ENCODE data around the gene KCNJ15. TPM values are rescaled to one million over a fixed set of nuclear protein-coding genes. Genes with fewer than 3 reads are reported as not detected.

The KCNJ15 gene
- total and polyA plus RNA-seq, 2 of the 13 experiments (the other 11 are each of a cell fraction or from before 2014, with no cell fraction given) = not detected

DNA sequence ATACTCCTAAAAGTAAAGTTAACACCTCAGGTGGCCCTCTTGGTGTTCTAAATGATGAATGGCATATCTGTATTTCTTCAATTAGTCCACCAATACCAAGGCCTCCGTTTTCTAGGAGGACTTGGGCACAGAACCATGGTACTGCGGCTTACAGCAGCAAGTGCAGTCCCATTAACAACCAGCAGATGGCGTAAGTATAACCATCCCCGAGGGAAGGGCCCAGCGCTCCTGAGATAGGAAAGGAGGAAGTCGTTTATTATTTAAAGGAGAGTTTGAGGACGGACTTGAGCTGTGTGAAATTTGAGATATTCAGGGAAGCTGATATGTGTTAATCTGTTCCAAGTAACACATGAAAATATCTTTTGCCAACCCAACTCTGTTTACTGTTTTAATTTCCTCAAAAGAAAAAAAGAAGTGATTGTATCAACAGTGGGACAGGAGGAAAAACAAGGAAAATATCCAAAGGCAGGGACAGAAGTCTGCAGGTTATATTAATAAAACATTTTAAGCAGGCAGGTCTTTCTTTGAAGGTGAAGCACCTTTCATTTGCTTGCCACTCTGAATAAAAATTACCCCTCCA is 37.7 kb upstream of the KCNJ15 start:
- Histone ChIP-seq H3K27ac (ENCODE audit: extremely low read length, insufficient read depth, low read length) (no peak overlapping the region), H3K4me1 (ENCODE audit: insufficient read depth, low read length) (no peaks in the 10 kb centered on the region), H3K9ac (ENCODE audit: insufficient read depth, low read depth, low read length) (no peak overlapping the region), H3K27me3 (ENCODE audit: control insufficient read depth in 1 of 2, insufficient read depth in 2 of 2, low read length in 2 of 2) (no peaks in the 10 kb centered on the region), H3K4me3 (replicated peaks in 1 of 3; ENCODE audit: insufficient read depth in 1 of 3, low read depth in 2 of 3, low read length in 3 of 3) (no peak overlapping the region), H3K9me3 (ENCODE audit: low read length) (peaks cover 25% of the 10 kb centered on the region), H3K79me2 (ENCODE audit: insufficient read depth, low read length) (no peaks in the 10 kb centered on the region), H4K20me1 (ENCODE audit: insufficient read depth, low read length) (no peaks in the 10 kb centered on the region), H3K4me2 (ENCODE audit: low read depth, low read length) (no peak overlapping the region), H3K36me3 (replicated peaks in 1 of 2; ENCODE audit: control insufficient read depth in 1 of 2, insufficient read depth in 2 of 2, low read length in 2 of 2) (no peaks in the 10 kb centered on the region), H2AFZ (ENCODE audit: low read length) (no peak overlapping the region)
- ChIA-PET CTCF (ENCODE audit: low intra/inter-chr PET ratio, low total read pairs) (interaction anchor here (1.1 to 3.0 kb wide), 3 partner anchors 115 to 136 kb away, joined by 3 to 42 read pairs (median 15); no protein-coding TSS in a partner anchor), POLR2A (no interaction called here)
- intact Hi-C loops (cut with micrococcal nuclease; ENCODE audit: unreplicated experiment) (loop anchor here (1.0 kb wide), 2 partner anchors 133 to 137 kb away; no protein-coding TSS in a partner anchor), in situ Hi-C loops (cut with HindIII; ENCODE audit: extremely low pct_ligation_motif_present, low pct_unique_long_range_greater_than_20kb) (no loop called here)
- DNase-seq (ENCODE audit: low spot score) (peak; percentile 48), FAIRE-seq (peak; percentile 18), ATAC-seq (peak; percentile 86)
- no peak for TF ChIP-seq ATF7 (IDR thresholded peaks at IDR 0.05)
- TF ChIP-seq ATF7 (CRISPR knock-in tag; IDR thresholded peaks at IDR 0.05) = no peak
- TF ChIP-seq POLR2A (IDR thresholded peaks at IDR 0.05; ENCODE audit: insufficient read depth in 1 of 2, low read depth in 2 of 2, low read length in 2 of 2) = no peak
- TF ChIP-seq, protein P1, sequence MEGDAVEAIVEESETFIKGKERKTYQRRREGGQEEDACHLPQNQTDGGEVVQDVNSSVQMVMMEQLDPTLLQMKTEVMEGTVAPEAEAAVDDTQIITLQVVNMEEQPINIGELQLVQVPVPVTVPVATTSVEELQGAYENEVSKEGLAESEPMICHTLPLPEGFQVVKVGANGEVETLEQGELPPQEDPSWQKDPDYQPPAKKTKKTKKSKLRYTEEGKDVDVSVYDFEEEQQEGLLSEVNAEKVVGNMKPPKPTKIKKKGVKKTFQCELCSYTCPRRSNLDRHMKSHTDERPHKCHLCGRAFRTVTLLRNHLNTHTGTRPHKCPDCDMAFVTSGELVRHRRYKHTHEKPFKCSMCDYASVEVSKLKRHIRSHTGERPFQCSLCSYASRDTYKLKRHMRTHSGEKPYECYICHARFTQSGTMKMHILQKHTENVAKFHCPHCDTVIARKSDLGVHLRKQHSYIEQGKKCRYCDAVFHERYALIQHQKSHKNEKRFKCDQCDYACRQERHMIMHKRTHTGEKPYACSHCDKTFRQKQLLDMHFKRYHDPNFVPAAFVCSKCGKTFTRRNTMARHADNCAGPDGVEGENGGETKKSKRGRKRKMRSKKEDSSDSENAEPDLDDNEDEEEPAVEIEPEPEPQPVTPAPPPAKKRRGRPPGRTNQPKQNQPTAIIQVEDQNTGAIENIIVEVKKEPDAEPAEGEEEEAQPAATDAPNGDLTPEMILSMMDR (CRISPR knock-in tag; IDR thresholded peaks at IDR 0.05) = peak; percentile 79
- TF ChIP-seq ZNF891 (CRISPR knock-in tag; IDR thresholded peaks at IDR 0.05) = no peak
- TF ChIP-seq SMC3 (IDR thresholded peaks at IDR 0.05; ENCODE audit: low read length) = peak; percentile 92
- no peak for TF ChIP-seq HNRNPH1 (optimal IDR thresholded peaks at IDR 0.05; ENCODE audit: low read depth, low read length)
- TF ChIP-seq MAFF (IDR thresholded peaks at IDR 0.05; ENCODE audit: low read depth, low read length) = no peak
- TF ChIP-seq STAG1 (CRISPR knock-in tag; IDR thresholded peaks at IDR 0.05) = peak; percentile 51
- peak; percentile 56; the same call in 1 of the 2 replicates for TF ChIP-seq RAD21 (CRISPR knock-in tag; IDR thresholded peaks at IDR 0.05)
- TF ChIP-seq RFXANK (CRISPR knock-in tag; IDR thresholded peaks at IDR 0.05) = no peak
- no peak for TF ChIP-seq RBAK (CRISPR knock-in tag; IDR thresholded peaks at IDR 0.05)
- no TSS peak for BruUV-seq (replicated peaks)
- WGBS (ENCODE audit: low lambda C conversion rate) = 0% methylated on average over 7 of the region's 7 CpGs
